H4 (cell line): Measurements from ENCODE around the gene ERAL1. TPM values are rescaled to one million over a fixed set of nuclear protein-coding genes. Genes with fewer than 3 reads are reported as not detected.
"Not testable (repeated sequence)": the region's sequence is repeated elsewhere in the genome, so short reads cannot be mapped to it uniquely, and the experiment has no call there.

ENCODE experiments used
- DNase-seq: peaks from one replicate; pipeline ENCODE4 v3.0.0-alpha.2; 2015; ENCODE audit warnings: low spot score
- total RNA-seq: library from RNA; depleted of rRNA; stranded (reverse); fragments of >200 nt; shearing (Covaris generic); gene quantifications from 2 replicates; pipeline ENCODE4 v1.2.3, GENCODE V29; 2014

Gene ERAL1
- total RNA-seq, 1 experiment from 2014 or later: 37.5 TPM

- no peak for DNase-seq
These were observed 5.5 kb upstream of the ERAL1 start for GRCh38 chr17:28849281-28849680.

GRCh38 chr17:28853295-28853694 lies 1.5 kb upstream of the ERAL1 start:
- DNase-seq: no peak

- DNase-seq: no peak
These were observed 492 bp downstream of the ERAL1 start for GRCh38 chr17:28855336-28855679.

GRCh38 chr17:28856028-28856574 lies 1.3 kb downstream of the ERAL1 start:
- DNase-seq: no peak

GRCh38 chr17:28857905-28858800 lies 3.3 kb downstream of the ERAL1 start:
- DNase-seq: no peak

GRCh38 chr17:28858801-28859355 lies 4.1 kb downstream of the ERAL1 start:
- no peak for DNase-seq

- no peak for DNase-seq
These were observed 5.6 kb downstream of the ERAL1 start for GRCh38 chr17:28860363-28860808.

GRCh38 chr17:28861393-28862203 lies 6.8 kb downstream of the ERAL1 start:
- no peak for DNase-seq

- DNase-seq: no peak
These were observed 7.7 kb downstream of the ERAL1 start for GRCh38 chr17:28862561-28862960.

- DNase-seq: no peak
These were observed 9.1 kb downstream of the ERAL1 start for GRCh38 chr17:28863953-28864352.

GRCh38 chr17:28864991-28865849 lies 10.4 kb downstream of the ERAL1 start:
- no peak for DNase-seq

GRCh38 chr17:28865946-28866752 lies 11.3 kb downstream of the ERAL1 start:
- DNase-seq: no peak

- no peak for DNase-seq
These were observed 12.5 kb downstream of the ERAL1 start for GRCh38 chr17:28867276-28867675.

- no peak for DNase-seq
These were observed 16.3 kb downstream of the ERAL1 start for GRCh38 chr17:28871056-28871579.

- no peak for DNase-seq
These were observed 19.0 kb downstream of the ERAL1 start for GRCh38 chr17:28873839-28874238.

GRCh38 chr17:28874750-28875149 lies 19.9 kb downstream of the ERAL1 start:
- no peak for DNase-seq

GRCh38 chr17:28875848-28876550 lies 21.2 kb downstream of the ERAL1 start:
- no peak for DNase-seq

- not testable (repeated sequence) for DNase-seq
These were observed 22.4 kb downstream of the ERAL1 start for GRCh38 chr17:28877150-28877711.
